ENCODE measurements around the gene SYNGR1. TPM values are rescaled to one million over a fixed set of nuclear protein-coding genes. Genes with fewer than 3 reads are reported as not detected.

Gene SYNGR1
- total RNA-seq, 1 donor: 3.6 TPM

DNA sequence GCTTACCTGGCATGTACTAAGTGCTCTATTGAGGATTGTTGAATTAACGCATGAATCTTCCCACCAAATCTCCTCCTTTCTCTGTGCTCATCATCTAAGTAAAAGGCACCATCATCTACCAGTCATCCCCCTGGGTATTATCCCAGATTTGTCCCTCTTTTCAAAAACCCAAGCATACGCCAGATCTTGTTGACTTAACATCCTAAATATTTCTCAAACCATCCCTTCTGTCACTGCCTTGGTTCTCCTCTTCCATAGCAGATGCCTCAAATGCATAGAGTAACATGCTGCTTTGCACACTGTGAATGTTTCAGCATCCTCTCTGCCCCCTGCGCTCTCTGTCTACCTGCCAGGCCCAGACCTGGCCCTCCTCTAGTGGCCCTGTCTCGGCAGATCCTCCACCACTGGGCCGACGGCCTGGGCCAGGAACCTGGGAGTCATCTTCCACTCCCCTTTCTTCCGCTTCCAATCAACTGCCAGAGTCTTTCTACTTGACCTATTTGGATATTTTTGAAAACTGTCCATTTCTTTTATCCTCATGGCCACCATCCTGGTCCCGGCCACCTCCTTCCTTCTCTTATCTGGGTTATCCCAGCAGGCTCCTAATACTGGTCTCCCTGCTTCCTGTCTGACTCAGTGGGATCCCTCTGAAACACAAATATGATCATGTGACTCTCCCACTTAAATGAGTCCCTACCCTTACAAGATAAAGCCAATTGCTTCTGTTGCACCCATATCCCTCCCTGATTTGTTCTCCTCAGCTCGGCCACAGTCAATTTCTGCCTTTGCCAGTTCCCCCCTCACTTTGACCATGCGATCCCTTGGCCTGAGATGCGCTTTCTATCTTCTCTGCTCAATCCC is 46.4 kb downstream of the SYNGR1 start:
- Histone ChIP-seq H3K27ac (ENCODE audit: low read depth, low read length) (no peak overlapping the region), H3K4me2 (ENCODE audit: insufficient read depth, low read length) (no peak overlapping the region), H3K27me3 (ENCODE audit: insufficient read depth, low read length) (no peaks in the 10 kb centered on the region), H3K9me3 (ENCODE audit: low read depth, low read length) (no peaks in the 10 kb centered on the region), H3K4me3 (ENCODE audit: insufficient read depth, low read length) (no peak overlapping the region), H4K20me1 (ENCODE audit: insufficient read depth, low read length) (no peaks in the 10 kb centered on the region), H3K36me3 (ENCODE audit: insufficient read depth, low read length) (no peaks in the 10 kb centered on the region), H2AFZ (ENCODE audit: low read length) (no peak overlapping the region), H3K4me1 (ENCODE audit: insufficient read depth, low read length) (peaks cover 6% of the 10 kb centered on the region), H3K79me2 (ENCODE audit: insufficient read depth, low read length) (peaks cover 16% of the 10 kb centered on the region)
- DNase-seq (ENCODE audit: insufficient read length, low spot score, missing footprints): peak; percentile 81
- TF ChIP-seq, protein P1, sequence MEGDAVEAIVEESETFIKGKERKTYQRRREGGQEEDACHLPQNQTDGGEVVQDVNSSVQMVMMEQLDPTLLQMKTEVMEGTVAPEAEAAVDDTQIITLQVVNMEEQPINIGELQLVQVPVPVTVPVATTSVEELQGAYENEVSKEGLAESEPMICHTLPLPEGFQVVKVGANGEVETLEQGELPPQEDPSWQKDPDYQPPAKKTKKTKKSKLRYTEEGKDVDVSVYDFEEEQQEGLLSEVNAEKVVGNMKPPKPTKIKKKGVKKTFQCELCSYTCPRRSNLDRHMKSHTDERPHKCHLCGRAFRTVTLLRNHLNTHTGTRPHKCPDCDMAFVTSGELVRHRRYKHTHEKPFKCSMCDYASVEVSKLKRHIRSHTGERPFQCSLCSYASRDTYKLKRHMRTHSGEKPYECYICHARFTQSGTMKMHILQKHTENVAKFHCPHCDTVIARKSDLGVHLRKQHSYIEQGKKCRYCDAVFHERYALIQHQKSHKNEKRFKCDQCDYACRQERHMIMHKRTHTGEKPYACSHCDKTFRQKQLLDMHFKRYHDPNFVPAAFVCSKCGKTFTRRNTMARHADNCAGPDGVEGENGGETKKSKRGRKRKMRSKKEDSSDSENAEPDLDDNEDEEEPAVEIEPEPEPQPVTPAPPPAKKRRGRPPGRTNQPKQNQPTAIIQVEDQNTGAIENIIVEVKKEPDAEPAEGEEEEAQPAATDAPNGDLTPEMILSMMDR (IDR thresholded peaks at IDR 0.05; ENCODE audit: extremely low read depth, low read depth, low read length): no peak

DNA sequence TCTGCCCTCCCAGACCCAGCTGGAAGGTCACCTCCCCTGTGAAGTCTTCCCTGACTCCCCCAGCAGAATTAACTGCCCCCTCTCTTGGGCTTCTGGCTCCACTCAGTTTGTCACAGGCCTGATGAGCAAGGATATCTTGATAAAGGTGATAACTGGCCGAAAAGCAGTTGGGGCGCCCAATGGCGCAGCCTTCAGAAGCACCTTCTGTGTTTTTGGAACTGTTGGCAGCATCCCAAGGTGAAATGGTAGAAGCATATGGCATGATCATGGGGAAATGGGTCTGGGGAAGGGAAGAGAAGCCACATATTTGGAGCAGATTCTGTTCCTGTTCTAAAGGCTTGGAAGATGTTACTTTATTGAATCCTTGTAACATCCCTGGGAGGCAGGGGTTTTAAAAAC is 47.0 kb downstream of the SYNGR1 start:
- Histone ChIP-seq H2AFZ (ENCODE audit: low read length) (no peak overlapping the region), H3K4me1 (ENCODE audit: insufficient read depth, low read length) (peaks cover 6% of the 10 kb centered on the region), H3K9me3 (ENCODE audit: low read depth, low read length) (no peaks in the 10 kb centered on the region), H4K20me1 (ENCODE audit: insufficient read depth, low read length) (no peaks in the 10 kb centered on the region), H3K36me3 (ENCODE audit: insufficient read depth, low read length) (no peaks in the 10 kb centered on the region), H3K4me2 (ENCODE audit: insufficient read depth, low read length) (no peak overlapping the region), H3K27ac (ENCODE audit: low read depth, low read length) (no peak overlapping the region), H3K4me3 (ENCODE audit: insufficient read depth, low read length) (no peak overlapping the region), H3K27me3 (ENCODE audit: insufficient read depth, low read length) (no peaks in the 10 kb centered on the region), H3K79me2 (ENCODE audit: insufficient read depth, low read length) (peaks cover 23% of the 10 kb centered on the region)
- TF ChIP-seq, protein P1 (IDR thresholded peaks at IDR 0.05; ENCODE audit: extremely low read depth, low read depth, low read length): no peak
- no peak for DNase-seq (ENCODE audit: insufficient read length, low spot score, missing footprints)

DNA sequence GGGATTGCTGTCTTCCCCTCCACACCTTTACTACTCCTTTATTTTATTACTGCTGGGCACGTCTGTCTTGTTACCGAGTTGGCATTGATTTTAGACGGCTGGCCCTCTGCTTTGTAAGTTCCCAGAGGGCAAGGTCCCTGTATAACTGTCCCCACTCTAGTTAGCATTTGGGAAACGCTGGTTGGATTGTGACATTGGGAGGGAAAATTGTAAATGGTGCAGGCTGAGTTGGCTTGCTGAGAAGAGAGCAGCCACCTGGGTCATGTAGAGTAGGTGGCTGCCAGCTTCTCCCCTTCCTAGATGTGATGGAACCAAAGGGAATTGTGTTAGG is 51.5 kb downstream of the SYNGR1 start:
- no peak overlapping the region for H3K4me2 ChIP-seq (ENCODE audit: insufficient read depth, low read length)
- peaks cover 42% of the 10 kb centered on the region for H3K79me2 ChIP-seq (ENCODE audit: insufficient read depth, low read length)
- no peaks in the 10 kb centered on the region for H3K27me3 ChIP-seq (ENCODE audit: insufficient read depth, low read length)
- no peaks in the 10 kb centered on the region for H4K20me1 ChIP-seq (ENCODE audit: insufficient read depth, low read length)
- H3K4me1 ChIP-seq (ENCODE audit: insufficient read depth, low read length): peaks cover 24% of the 10 kb centered on the region
- no peak overlapping the region for H3K27ac ChIP-seq (ENCODE audit: low read depth, low read length)
- TF ChIP-seq, protein P1 (IDR thresholded peaks at IDR 0.05; ENCODE audit: extremely low read depth, low read depth, low read length): no peak
- no peak overlapping the region for H3K4me3 ChIP-seq (ENCODE audit: insufficient read depth, low read length)
- H2AFZ ChIP-seq (ENCODE audit: low read length): no peak overlapping the region
- no peaks in the 10 kb centered on the region for H3K9me3 ChIP-seq (ENCODE audit: low read depth, low read length)
- no peaks in the 10 kb centered on the region for H3K36me3 ChIP-seq (ENCODE audit: insufficient read depth, low read length)
- DNase-seq (ENCODE audit: insufficient read length, low spot score, missing footprints): no peak

DNA sequence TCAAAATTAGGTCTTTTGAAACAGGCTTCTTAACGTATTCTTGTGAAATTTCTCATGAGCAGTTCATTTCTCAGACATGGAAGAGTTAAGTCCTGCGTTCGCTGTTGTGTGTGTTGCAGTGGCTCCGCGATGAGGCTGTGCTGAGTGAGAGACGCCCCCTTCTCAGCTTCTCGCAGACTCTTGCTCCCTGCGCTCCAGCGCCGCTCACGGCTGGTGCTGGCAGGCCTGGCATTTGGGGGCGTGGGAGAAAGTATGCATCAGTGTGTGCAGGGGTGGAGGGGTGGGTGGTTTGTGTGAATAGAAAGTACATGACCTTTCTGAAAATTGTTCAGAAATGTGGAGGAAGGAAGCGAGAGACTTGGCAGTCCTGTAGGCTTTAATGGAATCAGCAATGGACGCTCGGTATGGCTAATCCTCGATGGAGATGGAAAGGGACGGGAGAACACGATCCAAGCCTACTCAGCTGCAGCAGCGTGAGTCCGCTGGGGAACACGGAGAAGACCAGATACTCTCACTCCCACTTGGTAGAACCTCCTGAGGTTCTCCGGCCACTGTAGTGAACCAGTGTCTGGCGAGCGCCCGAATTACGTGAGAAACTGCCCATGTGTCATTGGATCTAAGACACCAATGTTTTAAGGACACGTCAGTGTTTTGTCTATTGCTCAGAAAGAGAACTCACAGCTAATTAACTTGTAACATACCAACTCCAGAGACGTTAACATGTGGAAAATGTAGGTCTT is 55.7 kb downstream of the SYNGR1 start:
- peak overlapping the region; percentile 80 for H2AFZ ChIP-seq (ENCODE audit: low read length)
- no peaks in the 10 kb centered on the region for H3K36me3 ChIP-seq (ENCODE audit: insufficient read depth, low read length)
- H3K4me1 ChIP-seq (ENCODE audit: insufficient read depth, low read length): peaks cover 19% of the 10 kb centered on the region
- H3K27ac ChIP-seq (ENCODE audit: low read depth, low read length): peak overlapping the region; percentile 91
- H4K20me1 ChIP-seq (ENCODE audit: insufficient read depth, low read length): peaks cover 7% of the 10 kb centered on the region
- H3K9me3 ChIP-seq (ENCODE audit: low read depth, low read length): no peaks in the 10 kb centered on the region
- no peaks in the 10 kb centered on the region for H3K27me3 ChIP-seq (ENCODE audit: insufficient read depth, low read length)
- H3K4me3 ChIP-seq (ENCODE audit: insufficient read depth, low read length): peak overlapping the region; percentile 65
- H3K4me2 ChIP-seq (ENCODE audit: insufficient read depth, low read length): peak overlapping the region; percentile 84
- TF ChIP-seq, protein P1 (IDR thresholded peaks at IDR 0.05; ENCODE audit: extremely low read depth, low read depth, low read length): peak; percentile 27
- H3K79me2 ChIP-seq (ENCODE audit: insufficient read depth, low read length): peaks cover 56% of the 10 kb centered on the region
- DNase-seq (ENCODE audit: insufficient read length, low spot score, missing footprints): peak; percentile 96
